ENCODE measurements around the gene RPL10A.
"Not testable (repeated sequence)": the region's sequence is repeated elsewhere in the genome, so short reads cannot be mapped to it uniquely, and the experiment has no call there.

RPL10A gene

GRCh38 chr6:35428421-35429149, 39.6 kb upstream of the RPL10A start:
- no peak overlapping the region for H3K4me3 ChIP-seq (ENCODE audit: low read depth, low read length)
- TF ChIP-seq CTCF (IDR thresholded peaks at IDR 0.05; ENCODE audit: borderline replicate concordance, insufficient read depth, low read depth, low read length), result no peak

DNA sequence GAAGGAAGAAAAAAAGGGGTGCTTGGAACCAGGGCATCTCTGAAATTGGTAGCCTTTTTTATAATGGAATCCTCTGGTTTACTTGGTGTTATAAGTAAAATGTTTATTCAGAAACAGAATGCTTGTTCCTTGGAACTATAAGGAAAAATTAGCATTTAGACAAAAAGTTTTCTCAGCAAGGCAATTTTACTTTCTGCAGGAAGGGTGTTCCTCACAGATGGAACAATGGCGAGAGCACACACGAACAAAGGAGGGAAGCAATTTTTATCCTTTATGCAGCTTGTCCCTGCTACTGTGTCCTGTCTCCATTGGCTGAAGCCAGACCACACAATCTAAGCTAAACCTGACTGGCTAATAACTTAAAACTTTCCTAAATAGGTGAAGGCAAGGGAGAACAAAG, 38.7 kb upstream of the RPL10A start:
- H3K4me3 ChIP-seq (ENCODE audit: low read depth, low read length), result no peak overlapping the region
- TF ChIP-seq CTCF (IDR thresholded peaks at IDR 0.05; ENCODE audit: borderline replicate concordance, insufficient read depth, low read depth, low read length), result no peak

- no peak overlapping the region for H3K4me3 ChIP-seq (ENCODE audit: low read depth, low read length)
- no peak for TF ChIP-seq CTCF (IDR thresholded peaks at IDR 0.05; ENCODE audit: borderline replicate concordance, insufficient read depth, low read depth, low read length)
These were observed 35.9 kb upstream of the RPL10A start for GRCh38 chr6:35432291-35432690.

- H3K4me3 ChIP-seq (ENCODE audit: low read depth, low read length), result not testable (repeated sequence)
These were observed 35.5 kb upstream of the RPL10A start for GRCh38 chr6:35432702-35433101.

DNA sequence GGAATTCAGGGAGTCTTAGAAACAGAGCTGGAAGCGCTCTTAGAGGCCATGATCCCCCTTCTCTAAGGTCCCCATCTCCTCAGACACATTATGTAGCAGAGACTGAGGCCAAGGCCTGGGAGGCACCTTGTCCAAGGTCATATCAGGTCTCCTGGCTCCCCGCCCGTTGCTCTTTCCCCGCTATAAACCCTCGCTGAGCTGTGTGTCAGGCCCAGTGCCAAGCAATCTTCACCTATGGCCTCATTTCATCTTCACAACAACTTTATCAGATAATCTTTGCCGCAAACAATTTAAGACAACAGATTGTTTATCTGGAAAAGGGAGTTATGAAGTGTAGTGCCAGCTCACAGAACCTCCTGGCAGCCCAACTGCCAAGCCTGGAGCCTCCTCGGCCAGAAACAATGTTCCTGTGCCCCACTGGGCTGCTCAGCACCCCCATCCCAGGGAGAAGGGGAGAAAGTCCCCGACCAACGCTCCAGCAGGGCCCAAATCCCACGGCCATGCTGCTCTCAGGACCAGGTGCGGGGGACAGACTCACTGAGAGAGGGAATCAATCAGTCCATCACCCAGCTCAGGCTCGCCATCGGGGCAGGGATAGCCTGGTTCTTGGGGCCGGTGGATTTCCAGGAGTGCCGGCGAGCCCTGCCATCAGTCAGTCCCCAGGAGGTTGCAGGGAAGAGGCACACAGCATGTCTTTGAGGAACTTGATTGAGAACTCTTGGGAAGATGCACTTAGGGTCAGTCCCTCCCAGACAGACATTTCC, 32.9 kb upstream of the RPL10A start:
- no peak for TF ChIP-seq CTCF (IDR thresholded peaks at IDR 0.05; ENCODE audit: borderline replicate concordance, insufficient read depth, low read depth, low read length)
- H3K4me3 ChIP-seq (ENCODE audit: low read depth, low read length), result no peak overlapping the region

DNA sequence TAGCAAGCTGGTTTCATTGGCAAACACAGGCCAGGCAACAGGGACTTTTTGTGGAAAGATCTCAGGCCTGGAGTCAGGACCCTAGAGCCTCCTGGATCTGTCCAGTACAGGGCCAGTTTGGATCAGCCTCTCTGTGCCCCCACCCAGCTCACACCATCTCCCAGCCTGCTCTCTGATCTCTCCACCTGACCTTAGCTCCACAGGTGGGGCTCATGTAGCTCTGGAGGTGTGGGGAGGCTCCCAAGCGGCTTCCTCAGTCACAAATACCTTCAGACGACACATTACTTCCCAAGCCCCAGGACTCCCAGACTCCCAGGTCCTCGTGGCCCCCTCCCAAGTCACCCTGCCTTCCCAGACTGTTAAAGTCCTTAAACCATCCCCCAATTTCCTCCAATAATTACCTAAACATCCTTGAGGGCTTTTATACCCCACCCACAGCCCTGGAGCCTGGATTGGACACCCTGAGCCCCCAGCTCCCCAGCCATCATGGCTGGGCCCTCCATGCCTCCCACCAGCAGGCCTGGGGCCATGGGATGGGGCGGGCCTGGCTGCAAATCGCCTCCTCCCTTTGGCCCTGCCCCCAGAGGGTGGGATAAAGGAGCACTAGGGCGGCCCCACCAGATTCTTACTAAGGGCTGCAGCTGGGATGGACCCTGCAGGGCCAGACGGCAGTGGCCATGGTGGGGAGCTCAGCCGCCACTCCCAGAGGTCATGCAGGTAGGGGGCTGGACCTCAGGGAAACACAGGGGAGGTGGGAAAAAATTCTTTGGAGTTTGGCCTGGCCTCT, 31.9 kb upstream of the RPL10A start:
- H3K4me3 ChIP-seq (ENCODE audit: low read depth, low read length), result no peak overlapping the region
- TF ChIP-seq CTCF (IDR thresholded peaks at IDR 0.05; ENCODE audit: borderline replicate concordance, insufficient read depth, low read depth, low read length), result no peak

GRCh38 chr6:35438378-35439065, 29.7 kb upstream of the RPL10A start:
- not testable (repeated sequence) for H3K4me3 ChIP-seq (ENCODE audit: low read depth, low read length)
